ENCODE results near the gene PNPO.
"Not testable (repeated sequence)": the region's sequence is repeated elsewhere in the genome, so short reads cannot be mapped to it uniquely, and the experiment has no call there.

Gene PNPO

DNA sequence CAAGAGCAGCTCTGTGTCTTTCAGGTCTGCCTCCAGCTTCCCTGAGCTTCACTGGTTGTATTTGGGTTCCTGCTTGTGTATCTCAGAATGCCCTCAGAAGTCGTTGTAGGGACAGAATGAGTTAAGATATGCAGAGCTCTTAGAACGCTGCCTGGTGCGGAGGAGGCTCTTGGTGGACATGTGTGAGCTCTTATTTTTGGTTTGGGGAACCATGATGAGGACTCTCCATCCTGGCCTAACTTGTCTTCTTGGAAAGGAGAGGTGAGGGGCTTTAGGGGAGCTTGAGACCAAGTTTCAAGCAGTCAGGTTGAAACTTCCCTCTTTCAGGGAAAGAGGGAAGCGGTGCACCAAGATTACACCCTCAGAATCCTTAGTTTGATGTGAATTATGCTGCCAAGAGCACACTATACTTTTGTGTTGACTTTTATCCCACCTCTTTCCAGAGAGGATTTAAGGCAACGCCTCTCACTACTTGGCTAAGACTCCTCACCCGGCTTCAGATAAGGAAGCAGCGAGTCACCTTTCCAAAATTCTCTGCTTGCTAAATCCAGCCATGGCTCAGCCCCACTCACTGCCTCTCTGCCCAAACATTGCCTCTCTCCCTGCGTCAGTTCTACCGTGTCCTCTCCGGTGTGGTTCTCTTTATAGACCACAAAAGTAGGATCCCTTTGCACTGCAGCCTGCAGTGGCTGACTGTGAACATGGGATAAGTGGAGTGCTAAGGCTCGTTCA lies 42.3 kb downstream of the PNPO start:
- Histone ChIP-seq H3K36me3 (replicated peaks; ENCODE audit: low read depth, low read length) (peaks cover 36% of the 10 kb centered on the region), H4K20me1 (ENCODE audit: insufficient read depth, low read length) (no peaks in the 10 kb centered on the region), H3K4me3 (ENCODE audit: low read length) (no peak overlapping the region), H3K27ac (ENCODE audit: low read length) (no peak overlapping the region), H3K4me2 (ENCODE audit: low read length) (no peak overlapping the region), H3K4me1 (ENCODE audit: low read length) (no peaks in the 10 kb centered on the region), H3K27me3 (ENCODE audit: low read depth, low read length) (no peaks in the 10 kb centered on the region), H3K9me3 (ENCODE audit: insufficient read depth, low read length) (no peaks in the 10 kb centered on the region), H3K79me2 (ENCODE audit: low read length) (no peaks in the 10 kb centered on the region), H3K9ac (ENCODE audit: low read length) (no peak overlapping the region), H2AFZ (ENCODE audit: low read depth, low read length) (no peak overlapping the region)
- no peak for TF ChIP-seq EZH2phosphoT487 (IDR thresholded peaks at IDR 0.05; ENCODE audit: low read depth)
- TF ChIP-seq, protein P1, sequence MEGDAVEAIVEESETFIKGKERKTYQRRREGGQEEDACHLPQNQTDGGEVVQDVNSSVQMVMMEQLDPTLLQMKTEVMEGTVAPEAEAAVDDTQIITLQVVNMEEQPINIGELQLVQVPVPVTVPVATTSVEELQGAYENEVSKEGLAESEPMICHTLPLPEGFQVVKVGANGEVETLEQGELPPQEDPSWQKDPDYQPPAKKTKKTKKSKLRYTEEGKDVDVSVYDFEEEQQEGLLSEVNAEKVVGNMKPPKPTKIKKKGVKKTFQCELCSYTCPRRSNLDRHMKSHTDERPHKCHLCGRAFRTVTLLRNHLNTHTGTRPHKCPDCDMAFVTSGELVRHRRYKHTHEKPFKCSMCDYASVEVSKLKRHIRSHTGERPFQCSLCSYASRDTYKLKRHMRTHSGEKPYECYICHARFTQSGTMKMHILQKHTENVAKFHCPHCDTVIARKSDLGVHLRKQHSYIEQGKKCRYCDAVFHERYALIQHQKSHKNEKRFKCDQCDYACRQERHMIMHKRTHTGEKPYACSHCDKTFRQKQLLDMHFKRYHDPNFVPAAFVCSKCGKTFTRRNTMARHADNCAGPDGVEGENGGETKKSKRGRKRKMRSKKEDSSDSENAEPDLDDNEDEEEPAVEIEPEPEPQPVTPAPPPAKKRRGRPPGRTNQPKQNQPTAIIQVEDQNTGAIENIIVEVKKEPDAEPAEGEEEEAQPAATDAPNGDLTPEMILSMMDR (IDR thresholded peaks at IDR 0.05; ENCODE audit: low read depth, low read length) = no peak

DNA sequence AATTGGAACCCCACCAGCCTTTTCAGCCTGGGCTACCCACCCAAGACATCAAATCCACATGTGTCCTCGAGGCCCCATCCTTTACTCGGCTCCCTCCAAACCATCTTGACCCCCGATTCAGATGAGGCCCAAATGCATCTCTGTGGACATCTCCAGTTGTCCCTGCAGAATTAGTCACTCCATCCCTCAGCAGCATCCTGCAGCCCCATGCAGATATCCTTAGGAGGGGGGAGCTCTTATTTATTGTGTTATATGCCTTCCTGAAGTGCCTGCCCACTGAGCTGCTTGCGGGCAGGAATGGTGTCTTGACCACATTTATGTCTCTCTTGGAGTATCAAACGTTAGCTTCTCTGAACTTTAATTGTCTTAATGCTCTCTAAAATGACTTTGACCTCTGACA lies 45.1 kb downstream of the PNPO start:
- TF ChIP-seq, protein P1 (IDR thresholded peaks at IDR 0.05; ENCODE audit: low read depth, low read length) = no peak
- TF ChIP-seq EZH2phosphoT487 (IDR thresholded peaks at IDR 0.05; ENCODE audit: low read depth) = no peak
- no peak overlapping the region for H3K9ac ChIP-seq (ENCODE audit: low read length)
- no peak overlapping the region for H3K27ac ChIP-seq (ENCODE audit: low read length)
- H3K36me3 ChIP-seq (replicated peaks; ENCODE audit: low read depth, low read length) = peaks cover 16% of the 10 kb centered on the region
- H3K9me3 ChIP-seq (ENCODE audit: insufficient read depth, low read length) = no peaks in the 10 kb centered on the region
- no peaks in the 10 kb centered on the region for H4K20me1 ChIP-seq (ENCODE audit: insufficient read depth, low read length)
- no peak overlapping the region for H3K4me2 ChIP-seq (ENCODE audit: low read length)
- no peaks in the 10 kb centered on the region for H3K27me3 ChIP-seq (ENCODE audit: low read depth, low read length)
- H3K4me1 ChIP-seq (ENCODE audit: low read length) = no peaks in the 10 kb centered on the region
- no peak overlapping the region for H2AFZ ChIP-seq (ENCODE audit: low read depth, low read length)
- H3K4me3 ChIP-seq (ENCODE audit: low read length) = no peak overlapping the region
- H3K79me2 ChIP-seq (ENCODE audit: low read length) = no peaks in the 10 kb centered on the region

DNA sequence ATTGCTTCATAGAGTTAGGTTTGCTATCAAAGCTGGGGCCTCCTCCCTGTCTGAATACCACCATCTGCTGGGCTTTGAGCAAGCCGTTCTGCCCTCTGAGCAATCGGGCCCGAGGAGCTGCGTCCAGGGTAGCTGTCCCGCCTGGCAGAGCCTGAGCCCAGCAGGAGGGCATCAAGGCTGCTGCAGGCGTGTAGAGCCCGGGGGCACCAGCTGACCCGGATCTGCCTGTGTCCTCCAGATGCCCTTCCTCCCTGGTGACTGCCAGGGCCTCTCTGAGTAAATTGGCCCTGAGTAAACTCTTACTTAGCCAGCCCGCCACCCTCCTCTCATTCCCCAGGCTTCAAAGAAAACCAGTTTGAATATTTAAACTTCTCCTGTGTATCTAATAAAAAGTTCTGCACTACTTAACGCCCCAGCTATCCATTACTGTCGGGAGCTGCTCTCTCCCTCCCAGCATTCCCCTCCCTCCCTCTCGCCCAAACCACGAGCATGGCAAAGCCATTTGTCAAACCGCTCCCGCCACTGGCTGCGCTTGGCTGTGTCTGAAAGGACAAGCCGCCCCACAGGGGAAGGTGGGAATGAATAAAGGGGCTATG lies 46.0 kb downstream of the PNPO start:
- Histone ChIP-seq H3K27me3 (ENCODE audit: low read depth, low read length) (no peaks in the 10 kb centered on the region), H3K27ac (ENCODE audit: low read length) (no peak overlapping the region), H3K9ac (ENCODE audit: low read length) (no peak overlapping the region), H3K36me3 (replicated peaks; ENCODE audit: low read depth, low read length) (peaks cover 10% of the 10 kb centered on the region), H2AFZ (ENCODE audit: low read depth, low read length) (no peak overlapping the region), H4K20me1 (ENCODE audit: insufficient read depth, low read length) (no peaks in the 10 kb centered on the region), H3K4me3 (ENCODE audit: low read length) (no peak overlapping the region), H3K9me3 (ENCODE audit: insufficient read depth, low read length) (no peaks in the 10 kb centered on the region), H3K4me1 (ENCODE audit: low read length) (no peaks in the 10 kb centered on the region), H3K4me2 (ENCODE audit: low read length) (no peak overlapping the region), H3K79me2 (ENCODE audit: low read length) (no peaks in the 10 kb centered on the region)
- TF ChIP-seq, protein P1 (IDR thresholded peaks at IDR 0.05; ENCODE audit: low read depth, low read length) = no peak
- TF ChIP-seq EZH2phosphoT487 (IDR thresholded peaks at IDR 0.05; ENCODE audit: low read depth) = no peak

DNA sequence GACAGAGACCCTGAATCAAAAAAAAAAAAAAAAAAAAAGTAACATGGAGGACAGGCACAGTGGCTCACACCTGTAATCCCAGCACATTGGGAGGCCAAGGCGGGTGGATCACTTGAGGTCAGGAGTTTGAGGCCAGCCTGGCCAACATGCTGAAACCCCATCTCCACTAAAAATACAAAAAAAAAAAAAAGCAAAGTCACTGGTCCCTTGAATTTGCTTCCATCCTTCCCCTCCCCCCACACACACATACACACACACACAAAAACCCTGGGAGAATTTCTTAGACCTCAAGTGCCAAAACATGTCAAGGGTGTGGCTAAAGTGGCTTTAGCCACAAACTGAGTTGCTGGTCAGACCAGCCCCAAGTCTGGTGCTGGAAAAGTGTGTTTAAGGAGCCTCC lies 47.1 kb downstream of the PNPO start:
- H3K27ac ChIP-seq (ENCODE audit: low read length); H3K4me2 ChIP-seq (ENCODE audit: low read length); H3K9me3 ChIP-seq (ENCODE audit: insufficient read depth, low read length); H3K79me2 ChIP-seq (ENCODE audit: low read length); H3K36me3 ChIP-seq (replicated peaks; ENCODE audit: low read depth, low read length); H4K20me1 ChIP-seq (ENCODE audit: insufficient read depth, low read length); H2AFZ ChIP-seq (ENCODE audit: low read depth, low read length); H3K9ac ChIP-seq (ENCODE audit: low read length); H3K27me3 ChIP-seq (ENCODE audit: low read depth, low read length); H3K4me3 ChIP-seq (ENCODE audit: low read length); H3K4me1 ChIP-seq (ENCODE audit: low read length): not testable (repeated sequence)
